Fibroblast of the aortic adventitia (primary cell): ENCODE results near the gene PLPP4. TPM values are rescaled to one million over a fixed set of nuclear protein-coding genes. Genes with fewer than 3 reads are reported as not detected.

Experiments used
- DNase-seq: peaks from one replicate; pipeline ENCODE4 v3.0.0-alpha.2; 2010; ENCODE audit warnings: low read depth
- H3K4me3 ChIP-seq: 2 replicates; pipeline ENCODE4 v1.5.1; 2011; ENCODE audit warnings: low read depth, mild to moderate bottlenecking, control low read depth, low read length, moderate library complexity
- CTCF ChIP-seq: IDR thresholded peaks from 2 replicates; pipeline ENCODE4 v1.5.1; 2011; ENCODE audit warnings: mild to moderate bottlenecking, low read length, control low read depth, inconsistent platforms; ENCODE audit not compliant: insufficient read depth
- total RNA-seq: library from RNA; depleted of rRNA; stranded (reverse); fragments of >200 nt; gene quantifications from 2 replicates; pipeline ENCODE4 v1.2.3, GENCODE V29; 2012; ENCODE audit warnings: low replicate concordance

Gene PLPP4
- total RNA-seq, 1 donor, result 7.5 TPM

GRCh38 chr10:120517881-120518484 lies 61.0 kb downstream of the PLPP4 start:
- no peak overlapping the region for H3K4me3 ChIP-seq
- no peak for DNase-seq
- no peak for TF ChIP-seq CTCF

DNA sequence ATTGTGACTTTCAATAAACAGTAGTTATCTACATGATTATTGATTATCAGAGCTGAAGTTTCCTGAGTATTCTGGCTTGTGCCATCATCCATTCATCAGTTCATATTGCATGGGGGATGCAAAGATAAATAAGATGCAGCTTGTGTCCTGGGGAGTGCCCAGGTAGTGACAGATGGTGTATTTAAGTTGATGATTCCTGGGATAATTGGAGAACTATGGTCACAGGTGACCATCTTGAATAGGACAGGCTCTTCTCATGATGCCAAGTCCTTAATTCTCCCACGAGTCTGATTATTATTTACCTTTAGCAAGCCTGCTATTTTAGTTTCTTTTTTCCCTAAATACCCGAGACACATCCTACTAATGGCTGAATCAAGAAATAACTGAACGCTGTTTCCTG lies 64.9 kb downstream of the PLPP4 start:
- no peak for TF ChIP-seq CTCF

GRCh38 chr10:120527691-120528090 lies 70.7 kb downstream of the PLPP4 start:
- TF ChIP-seq CTCF, result no peak
- no peak for DNase-seq
- no peak overlapping the region for H3K4me3 ChIP-seq

More for the DNA sequence above, 64.9 kb downstream of the PLPP4 start:
- DNase-seq, result no peak
- no peak overlapping the region for H3K4me3 ChIP-seq

DNA sequence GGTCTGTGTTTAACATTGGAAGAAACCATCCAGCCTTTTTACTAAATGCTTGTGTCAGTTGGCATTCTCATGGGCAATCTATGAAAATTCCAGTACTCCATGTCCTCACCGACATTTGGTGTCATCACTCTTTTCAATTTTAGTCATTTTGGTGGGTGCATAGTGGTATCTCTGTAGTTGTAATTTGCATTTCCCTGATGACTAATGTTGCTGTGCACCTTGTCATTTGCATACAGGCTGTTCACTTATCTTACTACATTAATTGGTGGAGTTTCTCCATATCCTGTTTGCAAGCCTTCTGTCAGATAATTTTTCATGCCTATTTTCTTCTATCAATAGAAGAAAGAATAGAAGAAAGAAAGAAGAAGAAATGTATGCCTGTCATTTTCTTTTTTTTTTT lies 73.7 kb downstream of the PLPP4 start:
- no peak for DNase-seq
- TF ChIP-seq CTCF, result no peak
- H3K4me3 ChIP-seq, result no peak overlapping the region

GRCh38 chr10:120538091-120538490 lies 81.1 kb downstream of the PLPP4 start:
- DNase-seq, result peak; percentile 12
- H3K4me3 ChIP-seq, result no peak overlapping the region
- TF ChIP-seq CTCF, result no peak

GRCh38 chr10:120539076-120539475 lies 82.0 kb downstream of the PLPP4 start:
- no peak for DNase-seq
- H3K4me3 ChIP-seq, result no peak overlapping the region
- no peak for TF ChIP-seq CTCF

- DNase-seq, result no peak
- no peak for TF ChIP-seq CTCF
- H3K4me3 ChIP-seq, result no peak overlapping the region
These were observed 83.5 kb downstream of the PLPP4 start for GRCh38 chr10:120540486-120540885.
